Measurements from ENCODE around the gene SAPCD1.

DNA sequence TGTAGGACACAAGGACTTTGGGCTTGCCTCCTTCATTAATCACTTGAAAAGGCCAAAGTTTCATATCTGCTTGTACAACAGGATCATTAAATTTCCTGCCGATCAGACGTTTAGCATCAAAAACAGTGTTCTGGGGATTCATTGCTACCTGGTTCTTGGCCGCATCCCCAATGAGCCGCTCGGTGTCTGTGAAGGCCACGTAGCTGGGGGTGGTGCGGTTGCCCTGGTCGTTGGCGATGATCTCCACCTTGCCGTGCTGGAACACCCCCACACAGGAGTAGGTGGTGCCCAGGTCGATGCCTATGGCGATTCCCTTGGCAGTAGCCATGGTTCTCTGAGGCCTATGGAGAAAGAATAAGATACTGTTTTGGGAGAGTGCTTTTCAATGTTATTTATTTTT is 49.2 kb downstream of the SAPCD1 start:
- TF ChIP-seq CTCF (IDR thresholded peaks at IDR 0.05) (no peak), EZH2 (IDR thresholded peaks at IDR 0.05; ENCODE audit: borderline replicate concordance, insufficient read depth, low read depth, low read length, poor library complexity, severe bottlenecking) (no peak)

Data from B cell (primary cell).